Activated CD4-positive, alpha-beta T cell treated with anti-CD3 and anti-CD28 coated beads, Interleukin-2, amount 50 U/mL, for 16 hours (primary cell): ENCODE results near the gene ARHGEF28.

Experiments
- DNase-seq: peaks from one replicate; pipeline ENCODE4 v3.0.0-alpha.2; 2020

ARHGEF28 gene

DNA sequence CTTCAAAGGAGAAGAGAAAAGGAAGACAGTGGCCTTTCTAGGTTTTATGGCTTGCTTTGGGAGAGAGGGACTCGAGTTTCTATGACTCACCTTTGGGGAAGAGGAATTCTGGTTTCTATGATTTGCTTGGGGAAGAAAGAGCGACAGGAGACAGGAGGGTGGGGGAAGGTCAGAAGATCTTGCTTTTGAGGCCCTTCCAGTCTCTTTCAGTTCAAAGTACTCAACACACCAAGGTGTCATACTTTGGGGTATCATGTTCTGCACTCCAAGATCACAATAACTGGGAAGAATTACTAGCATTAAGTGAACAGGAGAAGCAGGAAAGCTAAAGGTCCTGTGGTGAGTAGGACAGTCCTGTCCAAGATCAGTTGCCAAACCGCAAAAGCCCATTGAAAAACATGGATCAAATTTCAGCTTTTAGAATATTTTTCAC, 324.5 kb downstream of the ARHGEF28 start:
- no peak for DNase-seq

DNA sequence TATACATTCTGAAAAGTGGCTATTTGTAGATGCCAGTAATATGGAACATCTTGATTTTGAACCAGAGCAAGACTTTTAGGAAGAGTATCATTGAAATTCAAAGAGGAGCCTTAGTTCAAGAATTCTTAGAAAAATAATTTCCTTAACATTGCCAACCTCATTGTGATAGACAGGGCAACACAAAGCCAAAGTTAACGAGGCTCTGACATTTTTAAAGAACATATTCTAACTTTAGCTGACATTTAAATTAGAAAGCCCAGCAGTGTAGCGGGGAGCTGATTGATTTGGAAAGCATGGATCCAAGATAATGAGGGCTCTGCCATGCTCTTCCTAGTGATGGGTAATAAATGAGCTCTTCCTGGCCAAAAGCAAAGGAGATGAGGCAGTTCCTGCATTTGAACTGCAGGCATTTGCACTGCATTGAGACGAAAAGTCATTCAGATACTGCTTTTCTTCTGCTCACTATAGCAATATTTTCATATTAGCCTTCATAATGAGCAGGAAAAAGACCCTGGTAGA, 325.0 kb downstream of the ARHGEF28 start:
- DNase-seq = no peak

GRCh38 chr5:73952872-73953271, 326.9 kb downstream of the ARHGEF28 start:
- DNase-seq = no peak

DNA sequence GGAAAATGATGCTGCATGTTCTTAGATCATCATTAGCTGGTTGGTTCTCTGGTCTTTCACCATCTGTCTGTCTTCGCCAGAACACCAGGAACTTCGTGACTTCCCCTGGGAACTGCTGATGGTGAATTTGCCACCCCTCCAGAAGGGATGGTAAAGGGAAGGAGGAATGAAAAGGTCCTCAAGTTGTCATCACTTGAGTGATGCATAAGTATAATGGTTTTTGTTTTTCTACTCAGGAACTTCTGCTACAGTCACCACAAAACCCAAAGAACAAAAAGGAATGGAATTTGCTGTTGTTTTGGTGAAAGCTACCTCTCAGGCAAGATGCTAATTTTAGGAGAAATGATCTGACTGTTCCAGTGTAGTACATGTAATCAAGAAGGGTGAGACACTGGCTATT, 328.4 kb downstream of the ARHGEF28 start:
- DNase-seq = no peak

DNA sequence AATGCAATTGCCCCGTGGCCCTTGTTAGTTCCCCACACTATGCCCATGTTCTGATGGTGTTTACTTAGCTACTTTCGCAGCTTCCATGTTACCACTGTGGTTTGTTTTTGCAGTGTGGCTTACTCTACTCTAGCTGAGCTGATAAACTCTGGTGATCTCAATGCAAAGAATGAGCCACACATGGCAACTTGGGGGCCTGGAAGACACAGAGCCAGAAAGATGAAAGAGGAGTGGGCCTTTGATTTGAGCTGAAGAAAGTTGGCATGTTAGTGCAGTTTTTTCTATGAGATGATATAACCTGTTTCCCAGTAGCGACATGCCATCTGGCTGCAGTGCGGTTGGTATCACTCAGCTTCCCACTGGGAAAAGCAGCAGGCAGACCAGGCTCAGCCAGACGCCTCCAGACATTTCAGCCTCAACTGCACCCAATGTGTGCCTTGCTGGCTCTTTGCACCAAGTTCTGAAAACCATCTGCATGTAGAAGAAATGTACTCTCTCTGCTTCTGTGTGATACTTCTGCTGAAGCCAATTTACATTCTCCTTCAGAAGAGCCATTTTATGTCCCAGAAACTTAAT, 329.4 kb downstream of the ARHGEF28 start:
- no peak for DNase-seq

- DNase-seq = no peak
These were observed 331.5 kb downstream of the ARHGEF28 start for GRCh38 chr5:73957397-73958001.

- DNase-seq = no peak
These were observed 332.0 kb downstream of the ARHGEF28 start for GRCh38 chr5:73958037-73958436.

- DNase-seq = no peak
These were observed 334.0 kb downstream of the ARHGEF28 start for GRCh38 chr5:73960023-73960422.

GRCh38 chr5:73960426-73960825, 334.4 kb downstream of the ARHGEF28 start:
- no peak for DNase-seq

DNA sequence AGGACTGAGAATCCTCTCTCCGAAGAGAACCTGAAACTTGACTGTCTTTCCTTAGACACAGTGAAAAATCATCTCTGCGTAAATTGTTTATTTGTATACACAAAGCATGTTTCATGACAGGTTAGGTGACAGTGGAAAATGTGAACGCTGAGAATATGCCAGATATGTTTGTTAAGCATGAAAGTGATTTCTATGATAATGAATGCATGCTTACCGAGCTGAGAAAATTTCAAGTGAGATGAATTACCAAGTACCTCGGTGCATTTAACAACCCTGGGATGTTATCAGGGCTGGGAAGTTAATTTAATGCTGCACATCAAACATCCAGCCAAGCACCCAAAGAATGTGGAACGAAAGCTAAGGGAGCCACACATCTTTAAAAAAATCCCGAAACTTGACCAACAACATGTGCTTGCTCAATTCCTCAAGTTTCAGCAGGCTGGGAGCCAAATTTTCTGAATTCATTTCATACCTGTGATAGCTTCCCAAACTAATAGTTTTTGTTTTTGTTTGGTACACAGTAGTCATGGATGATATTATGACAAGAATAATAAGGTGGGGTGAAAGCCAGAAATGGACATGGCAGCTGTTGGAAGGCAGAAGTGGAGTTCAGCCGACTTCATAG, 336.9 kb downstream of the ARHGEF28 start:
- no peak for DNase-seq

DNA sequence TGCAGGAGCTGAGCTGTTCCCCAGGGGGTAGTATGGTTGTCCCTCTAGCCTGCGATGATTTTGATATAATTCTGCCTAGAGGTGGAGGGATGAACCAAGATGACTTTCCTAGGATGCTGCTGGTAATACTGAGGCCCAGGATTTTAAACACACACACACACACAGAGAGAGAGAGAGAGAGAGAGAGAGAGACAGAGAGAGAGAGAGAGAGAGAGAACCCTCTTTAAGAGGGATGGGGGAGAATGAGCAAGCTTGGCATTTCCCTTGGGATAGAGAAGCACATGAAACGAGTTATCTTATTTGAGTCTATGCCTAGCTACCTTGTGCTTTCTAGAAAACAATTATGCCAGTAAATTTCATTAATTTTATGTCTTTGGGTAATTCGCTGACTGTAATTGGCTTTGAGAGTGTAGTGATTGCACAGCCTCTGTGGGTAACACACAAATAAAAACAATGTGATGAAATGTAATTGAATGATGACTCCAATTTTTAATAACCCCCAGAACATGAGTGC, 338.4 kb downstream of the ARHGEF28 start:
- DNase-seq = no peak

DNA sequence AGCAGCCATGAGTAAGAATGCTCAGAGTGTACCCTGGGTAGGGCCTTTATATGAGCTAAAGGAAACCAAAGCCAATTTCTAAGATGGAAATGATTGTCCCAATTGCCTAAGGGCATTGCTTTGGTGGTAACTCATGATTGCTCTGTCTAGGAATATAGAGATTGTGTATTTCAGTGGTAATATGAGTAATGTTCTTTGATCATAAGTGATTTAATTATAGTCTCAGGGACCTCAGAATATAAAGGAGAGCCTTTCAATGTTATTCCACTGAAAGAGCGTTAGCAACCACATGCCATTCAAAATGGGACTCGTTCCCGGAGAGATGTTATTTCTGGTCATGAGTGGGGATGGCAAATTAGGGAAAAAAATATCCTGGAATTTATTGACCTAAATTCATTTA, 340.5 kb downstream of the ARHGEF28 start:
- DNase-seq = no peak

- DNase-seq = no peak
These were observed 341.4 kb downstream of the ARHGEF28 start for GRCh38 chr5:73967347-73967746.

GRCh38 chr5:73968246-73968645, 342.2 kb downstream of the ARHGEF28 start:
- DNase-seq = no peak

DNA sequence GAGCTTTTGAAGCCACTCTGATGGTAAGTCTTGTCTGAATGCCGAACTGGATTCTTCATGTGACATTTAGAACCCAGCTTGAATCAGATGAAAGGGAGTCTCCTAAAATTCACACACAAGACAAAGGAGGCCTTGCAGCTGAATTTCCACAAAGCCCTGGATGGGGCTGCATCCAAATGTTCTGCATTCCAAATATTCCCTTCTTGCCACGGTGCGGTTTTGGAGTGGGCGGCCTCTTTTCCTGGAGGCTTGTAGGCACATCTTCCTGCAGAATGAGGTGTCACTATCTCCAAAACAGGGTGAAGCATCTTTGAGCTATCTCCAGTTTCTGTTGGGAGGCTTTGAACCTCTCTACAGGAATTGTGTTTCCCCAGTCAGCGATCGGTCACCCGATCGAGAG, 342.7 kb downstream of the ARHGEF28 start:
- no peak for DNase-seq

- DNase-seq = no peak
These were observed 343.4 kb downstream of the ARHGEF28 start for GRCh38 chr5:73969195-73970036.

- DNase-seq = no peak
These were observed 345.3 kb downstream of the ARHGEF28 start for GRCh38 chr5:73971326-73971725.

DNA sequence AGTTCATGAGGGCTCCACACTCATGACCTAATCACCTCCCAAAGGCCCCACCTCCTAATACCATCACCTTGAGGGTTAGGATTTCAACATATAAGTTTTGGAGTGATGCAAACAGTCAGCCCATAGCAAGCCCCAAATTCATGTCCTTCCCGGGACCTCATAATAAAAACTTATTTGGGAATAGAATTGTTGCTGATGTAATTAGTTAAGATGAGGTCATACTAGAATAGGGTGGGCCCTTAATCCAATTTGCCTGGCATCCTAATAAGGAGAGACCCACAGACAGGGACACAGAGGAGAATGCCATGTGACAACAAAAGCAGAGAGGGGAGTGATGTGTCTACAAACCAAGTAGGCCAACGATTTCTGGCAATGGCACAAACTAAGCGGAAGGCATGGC, 347.1 kb downstream of the ARHGEF28 start:
- DNase-seq = no peak

DNA sequence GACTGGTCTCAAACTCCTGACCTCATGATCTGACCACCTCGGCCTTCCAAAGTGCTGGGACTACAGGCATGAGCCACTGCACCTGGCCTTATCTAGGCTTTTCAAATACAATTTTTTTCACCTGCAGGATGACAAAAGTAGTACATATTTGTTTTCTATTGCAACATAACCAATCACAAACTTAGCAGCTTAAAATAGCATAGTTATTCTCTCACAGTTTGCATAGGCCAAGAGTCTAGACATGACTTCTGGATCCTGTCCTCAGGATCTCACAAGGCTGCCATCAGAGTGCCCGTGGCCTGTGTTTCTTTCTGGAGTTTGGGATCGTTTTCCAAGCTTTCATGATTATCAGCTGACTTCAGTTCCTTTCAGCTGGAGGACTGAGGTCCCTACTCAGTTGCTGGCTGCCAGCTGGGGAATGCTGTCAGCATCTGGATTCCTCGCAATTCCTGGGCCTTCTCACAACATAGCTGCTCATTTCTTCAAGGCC, 348.9 kb downstream of the ARHGEF28 start:
- DNase-seq = no peak

GRCh38 chr5:73975845-73976244, 349.8 kb downstream of the ARHGEF28 start:
- DNase-seq = no peak

DNA sequence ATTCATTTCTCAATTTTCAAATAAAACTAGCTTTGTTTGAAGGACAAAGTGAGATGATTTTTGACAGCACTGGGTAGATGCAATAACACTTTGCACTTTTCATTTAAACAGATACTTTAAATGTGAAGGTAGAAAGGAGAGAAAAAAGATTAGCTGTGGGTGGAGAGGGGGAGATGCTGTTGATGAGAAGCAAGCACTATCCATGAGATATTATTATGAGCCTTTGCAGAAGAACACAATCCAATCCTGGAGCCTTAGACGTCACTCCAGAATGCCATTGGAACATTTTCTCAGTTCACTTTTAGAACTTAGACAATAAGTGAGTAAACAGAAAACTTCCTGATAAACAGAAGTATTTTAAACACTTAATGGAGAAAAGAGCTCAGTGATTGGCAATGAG, 351.1 kb downstream of the ARHGEF28 start:
- DNase-seq = no peak

- no peak for DNase-seq
These were observed 353.3 kb downstream of the ARHGEF28 start for GRCh38 chr5:73979321-73979720.

DNA sequence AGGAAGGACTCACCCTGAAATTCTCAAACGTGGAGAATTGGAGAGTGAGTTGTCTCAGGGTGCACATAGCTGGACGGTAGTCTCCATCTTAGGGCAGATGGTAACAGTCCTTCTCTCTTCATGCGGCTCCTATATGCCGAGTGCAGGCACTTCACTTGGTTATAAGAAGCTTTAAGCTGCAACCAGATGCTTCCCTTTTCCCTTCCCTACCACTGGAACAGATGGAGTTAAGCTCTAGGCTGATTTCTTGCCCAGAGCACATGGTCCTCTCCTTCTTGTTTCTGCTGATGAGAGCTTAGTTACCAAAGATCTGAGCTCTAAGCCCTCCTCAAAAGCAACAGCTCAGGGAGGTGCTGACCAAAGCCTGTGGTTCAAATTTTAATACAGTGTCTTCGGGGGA, 355.7 kb downstream of the ARHGEF28 start:
- DNase-seq = no peak
